Stomach (tissue), 4 donors: ENCODE measurements around the gene OR5M10.

ENCODE experiments used
- CTCF ChIP-seq, 7 experiments: fragments of 450-650 bp in 4 of 7; fragments of 200-600 bp in 3 of 7; sonication (generic) in 3 of 7; IDR thresholded peaks; one replicate each; pipeline ENCODE4 v1.5.1; 2016 to 2019; ENCODE audit warnings: antibody characterized with exemption in 7 of 7, control low read depth in 2 of 7, mild to moderate bottlenecking in 1 of 7
- EP300 ChIP-seq: sonication (generic); formaldehyde crosslinking; IDR thresholded peaks from one replicate; pipeline ENCODE4 v1.6.1; 2017; ENCODE audit warnings: antibody characterized with exemption
- POLR2A ChIP-seq, 4 donors: fragments of 450-650 bp; IDR thresholded peaks; one replicate each; pipeline ENCODE4 v1.6.1; 2016; ENCODE audit warnings: antibody characterized with exemption in 4 of 4, control low read depth in 2 of 4, mild to moderate bottlenecking in 1 of 4, moderate library complexity in 1 of 4
- POLR2AphosphoS5 ChIP-seq, 3 donors: sonication (generic); formaldehyde crosslinking; IDR thresholded peaks; one replicate each; pipeline ENCODE4 v1.6.1; 2016; ENCODE audit warnings: antibody characterized with exemption in 3 of 3

GRCh38 chr11:56531856-56532255 lies 45.7 kb downstream of the OR5M10 start:
- TF ChIP-seq CTCF (IDR thresholded peaks at IDR 0.05): no peak
- TF ChIP-seq POLR2AphosphoS5 (IDR thresholded peaks at IDR 0.05): no peak
- TF ChIP-seq POLR2A (IDR thresholded peaks at IDR 0.05): no peak
- TF ChIP-seq EP300: no peak
